Regular cardiac myocyte (primary cell): ENCODE measurements around the gene OR4P4. TPM values are rescaled to one million over a fixed set of nuclear protein-coding genes. Genes with fewer than 3 reads are reported as not detected.

Experiments used
- total RNA-seq: library from RNA; depleted of rRNA; stranded (reverse); fragments of >200 nt; gene quantifications from 2 replicates; pipeline ENCODE4 v1.2.3, GENCODE V29; 2014

Gene OR4P4
- total RNA-seq: not detected in 2 replicates

GRCh38 chr11:55634813-55635212 lies at the start of gene OR4P4:
Gene OR4P4, plus strand, starts transcription at chr11:55635113.

GRCh38 chr11:55607545-55607944 lies 27.4 kb upstream of the OR4P4 start, which contains the start of gene OR4C11:
Gene OR4C11, minus strand, starts transcription at chr11:55607645. Its CDS starts 3,272 bp downstream, at chr11:55604373.

GRCh38 chr11:55648027-55648426 lies 13.1 kb downstream of the OR4P4 start, which contains the start of gene OR4S2:
Gene OR4S2, plus strand, starts transcription at chr11:55648327. Its CDS starts 2,577 bp downstream, at chr11:55650904.

GRCh38 chr11:55661901-55662300 lies 27.0 kb downstream of the OR4P4 start, which contains the start of gene OR4C6:
Gene OR4C6, plus strand, starts transcription at chr11:55662201. Its CDS starts 2,966 bp downstream, at chr11:55665167.

Other genes with a start within 250 kb of the OR4P4 start
- gene OR4C15, start 80.6 kb upstream of the OR4P4 start, total RNA-seq: not detected in 2 replicates
- not detected in 2 replicates for gene OR4C16, start 63.0 kb upstream of the OR4P4 start, total RNA-seq
- gene OR4C11, start 27.5 kb upstream of the OR4P4 start, total RNA-seq: not detected in 2 replicates
- gene OR4S2, start 13.2 kb downstream of the OR4P4 start, total RNA-seq: not detected in 2 replicates
- gene OR4C6, start 27.1 kb downstream of the OR4P4 start, total RNA-seq: not detected in 2 replicates
- not detected in 2 replicates for gene OR5D13, start 138.3 kb downstream of the OR4P4 start, total RNA-seq
- not detected in 2 replicates for gene OR5D14, start 160.4 kb downstream of the OR4P4 start, total RNA-seq
- gene OR5L1, start 176.3 kb downstream of the OR4P4 start, total RNA-seq: not detected in 2 replicates
- not detected in 2 replicates for gene OR5D18, start 184.5 kb downstream of the OR4P4 start, total RNA-seq
- not detected in 2 replicates for gene OR5L2, start 192.1 kb downstream of the OR4P4 start, total RNA-seq
- gene OR5D16, start 203.6 kb downstream of the OR4P4 start, total RNA-seq: not detected in 2 replicates
- gene TRIM51, start 248.2 kb downstream of the OR4P4 start, total RNA-seq: not detected in 2 replicates